GM19324 (cell line): ENCODE results near the gene GAS2.

Experiments
- ATAC-seq: cut with Tn5 transposase; IDR thresholded peaks from one replicate; pipeline ENCODE4 v1.9.1; 2021; ENCODE audit warnings: mild to moderate bottlenecking, moderate library complexity; ENCODE audit not compliant: unreplicated experiment, low FRiP score

The GAS2 gene

GRCh38 chr11:22851477-22851876 lies 185.1 kb downstream of the GAS2 start:
- no peak for ATAC-seq

- ATAC-seq: no peak
Measured at GRCh38 chr11:22859756-22860155, 193.3 kb downstream of the GAS2 start.

- no peak for ATAC-seq
Measured at GRCh38 chr11:22860241-22860640, 193.8 kb downstream of the GAS2 start, which contains the start of gene CCDC179. TSS of gene CCDC179 (minus strand) at chr11:22860474. CDS start at chr11:22860421, 53 bp downstream.
